Measurements from ENCODE around the gene TMEM178B. TPM values are rescaled to one million over a fixed set of nuclear protein-coding genes. Genes with fewer than 3 reads are reported as not detected.

The TMEM178B gene
- total RNA-seq, 2 donors from 2014 or later, result 0.92 to 0.95 TPM

DNA sequence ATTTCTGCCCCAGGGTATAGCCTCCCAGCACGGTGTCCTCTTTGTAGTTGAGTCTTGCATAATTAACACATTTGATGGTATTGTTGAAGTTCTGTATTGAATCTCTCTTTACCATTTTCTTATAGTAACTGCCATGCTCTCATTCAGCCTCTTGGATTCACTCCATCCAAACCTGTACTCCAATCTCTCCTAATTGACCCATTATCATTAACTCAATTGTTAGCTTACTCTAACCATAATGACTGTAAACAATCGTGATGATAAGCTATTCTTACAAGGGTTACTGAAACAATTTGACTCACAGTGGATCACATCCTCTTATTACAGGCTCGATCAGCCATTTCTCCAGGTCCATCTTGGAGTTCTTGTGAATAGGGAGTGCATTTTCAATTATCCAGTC is 285.4 kb downstream of the TMEM178B start:
- TF ChIP-seq, protein P1, sequence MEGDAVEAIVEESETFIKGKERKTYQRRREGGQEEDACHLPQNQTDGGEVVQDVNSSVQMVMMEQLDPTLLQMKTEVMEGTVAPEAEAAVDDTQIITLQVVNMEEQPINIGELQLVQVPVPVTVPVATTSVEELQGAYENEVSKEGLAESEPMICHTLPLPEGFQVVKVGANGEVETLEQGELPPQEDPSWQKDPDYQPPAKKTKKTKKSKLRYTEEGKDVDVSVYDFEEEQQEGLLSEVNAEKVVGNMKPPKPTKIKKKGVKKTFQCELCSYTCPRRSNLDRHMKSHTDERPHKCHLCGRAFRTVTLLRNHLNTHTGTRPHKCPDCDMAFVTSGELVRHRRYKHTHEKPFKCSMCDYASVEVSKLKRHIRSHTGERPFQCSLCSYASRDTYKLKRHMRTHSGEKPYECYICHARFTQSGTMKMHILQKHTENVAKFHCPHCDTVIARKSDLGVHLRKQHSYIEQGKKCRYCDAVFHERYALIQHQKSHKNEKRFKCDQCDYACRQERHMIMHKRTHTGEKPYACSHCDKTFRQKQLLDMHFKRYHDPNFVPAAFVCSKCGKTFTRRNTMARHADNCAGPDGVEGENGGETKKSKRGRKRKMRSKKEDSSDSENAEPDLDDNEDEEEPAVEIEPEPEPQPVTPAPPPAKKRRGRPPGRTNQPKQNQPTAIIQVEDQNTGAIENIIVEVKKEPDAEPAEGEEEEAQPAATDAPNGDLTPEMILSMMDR (IDR thresholded peaks at IDR 0.05), result no peak
- Histone ChIP-seq H3K27ac (no peak overlapping the region), H3K9me3 (no peaks in the 10 kb centered on the region), H3K27me3 (replicated peaks; ENCODE audit: insufficient read depth) (no peaks in the 10 kb centered on the region), H3K4me1 (ENCODE audit: control insufficient read depth in 1 of 2, low read depth in 2 of 2) (peaks cover 0 to 3% of the 10 kb centered on the region in 2 donors), H3K36me3 (no peaks in the 10 kb centered on the region), H3K4me3 (no peak overlapping the region)
- DNase-seq (ENCODE audit: low spot score) (no peak), ATAC-seq (ENCODE audit: insufficient number of reproducible peaks, low FRiP score, low read depth) (no peak)

- Histone ChIP-seq H3K4me3 (no peak overlapping the region), H3K9me3 (no peaks in the 10 kb centered on the region), H3K36me3 (no peaks in the 10 kb centered on the region), H3K27me3 (replicated peaks; ENCODE audit: insufficient read depth) (no peaks in the 10 kb centered on the region), H3K4me1 (ENCODE audit: control insufficient read depth in 1 of 2, low read depth in 2 of 2) (peaks cover 0 to 3% of the 10 kb centered on the region in 2 donors), H3K27ac (no peak overlapping the region)
- DNase-seq (ENCODE audit: low spot score) (no peak), ATAC-seq (ENCODE audit: insufficient number of reproducible peaks, low FRiP score, low read depth) (no peak)
- TF ChIP-seq, protein P1 (IDR thresholded peaks at IDR 0.05), result no peak
Observed at GRCh38 chr7:141359740-141360415, 286.0 kb downstream of the TMEM178B start.

DNA sequence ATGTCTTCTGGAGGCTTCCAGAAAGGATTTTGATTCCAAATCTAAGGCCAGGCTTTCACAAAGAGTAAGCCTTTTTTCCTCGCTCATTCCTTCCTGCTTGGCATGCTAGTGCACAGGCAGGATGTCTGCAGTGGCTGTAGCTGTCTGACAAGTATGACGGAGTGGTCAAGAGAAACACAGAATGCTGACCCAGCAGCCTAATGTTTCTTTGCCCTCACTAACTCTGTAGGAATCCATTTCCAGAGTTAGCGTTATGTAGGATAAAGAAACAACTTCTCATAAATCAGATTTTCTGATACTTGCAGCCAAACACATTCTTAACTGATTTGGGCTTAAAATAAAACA is 286.5 kb downstream of the TMEM178B start:
- Histone ChIP-seq H3K4me3 (no peak overlapping the region), H3K36me3 (no peaks in the 10 kb centered on the region), H3K27me3 (replicated peaks; ENCODE audit: insufficient read depth) (no peaks in the 10 kb centered on the region), H3K9me3 (no peaks in the 10 kb centered on the region), H3K27ac (no peak overlapping the region), H3K4me1 (ENCODE audit: control insufficient read depth in 1 of 2, low read depth in 2 of 2) (peaks cover 0 to under 1% of the 10 kb centered on the region in 2 donors)
- DNase-seq (ENCODE audit: low spot score) (no peak), ATAC-seq (ENCODE audit: insufficient number of reproducible peaks, low FRiP score, low read depth) (no peak)
- TF ChIP-seq, protein P1 (IDR thresholded peaks at IDR 0.05), result no peak

DNA sequence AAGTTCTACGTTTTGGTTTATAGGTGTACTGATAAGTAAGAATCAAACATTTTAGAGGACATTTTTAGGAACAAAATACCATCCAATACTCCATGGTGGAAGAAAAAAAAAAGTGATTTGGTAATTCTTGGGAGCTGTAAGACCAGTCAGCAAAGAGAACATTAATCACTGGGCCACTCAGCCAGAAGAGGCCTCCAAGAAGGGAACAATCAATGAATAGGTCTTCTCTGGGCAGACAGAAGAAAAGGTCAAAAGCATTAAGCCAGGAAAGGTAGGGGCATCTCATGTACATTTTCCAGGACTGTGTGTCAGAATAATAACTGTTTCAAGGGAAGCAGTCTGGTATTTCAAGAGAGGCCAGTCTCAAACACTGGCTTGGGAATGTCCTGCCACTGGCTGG is 286.9 kb downstream of the TMEM178B start:
- Histone ChIP-seq H3K27me3 (replicated peaks; ENCODE audit: insufficient read depth) (no peaks in the 10 kb centered on the region), H3K4me1 (ENCODE audit: control insufficient read depth in 1 of 2, low read depth in 2 of 2) (no peaks in the 10 kb centered on the region), H3K4me3 (no peak overlapping the region), H3K27ac (no peak overlapping the region), H3K9me3 (no peaks in the 10 kb centered on the region), H3K36me3 (no peaks in the 10 kb centered on the region)
- TF ChIP-seq, protein P1 (IDR thresholded peaks at IDR 0.05), result no peak
- ATAC-seq (ENCODE audit: insufficient number of reproducible peaks, low FRiP score, low read depth), result no peak
- DNase-seq (ENCODE audit: low spot score), result no peak

- TF ChIP-seq, protein P1 (IDR thresholded peaks at IDR 0.05), result no peak
- H3K4me3 ChIP-seq, result no peak overlapping the region
- H3K27me3 ChIP-seq (replicated peaks; ENCODE audit: insufficient read depth), result no peaks in the 10 kb centered on the region
- no peaks in the 10 kb centered on the region for H3K36me3 ChIP-seq
- H3K9me3 ChIP-seq, result no peaks in the 10 kb centered on the region
- H3K27ac ChIP-seq, result no peak overlapping the region
- H3K4me1 ChIP-seq (ENCODE audit: control insufficient read depth in 1 of 2, low read depth in 2 of 2), result no peaks in the 10 kb centered on the region
- DNase-seq (ENCODE audit: low spot score) (no peak), ATAC-seq (ENCODE audit: insufficient number of reproducible peaks, low FRiP score, low read depth) (no peak)
Observed at GRCh38 chr7:141361479-141361878, 287.6 kb downstream of the TMEM178B start.
